AG04449 (cell line): ENCODE data around the gene PYCR2.

Source experiments
- CTCF ChIA-PET: fragments of 350-600 bp; formaldehyde crosslinking; extraction: SDS; loops from one replicate; lab custom pipeline; 2021; ENCODE audit warnings: antibody characterized with exemption; lab: Yijun Ruan, JAX
- POLR2A ChIA-PET: fragments of 400-600, 350-600 bp; formaldehyde crosslinking; extraction: SDS; loops from one replicate; lab custom pipeline; 2020; ENCODE audit warnings: antibody characterized with exemption, inconsistent platforms; lab: Yijun Ruan, JAX
- DNase-seq: peaks from one replicate; pipeline ENCODE4 v3.0.0-alpha.2; 2010; ENCODE audit warnings: low read depth, low spot score
- H3K4me3 ChIP-seq: 2 replicates; pipeline ENCODE4 v1.5.1; 2011; ENCODE audit warnings: low read depth, mild to moderate bottlenecking, control low read depth, low read length
- TF ChIP-seq, protein P1 (sequence below): IDR thresholded peaks from one replicate; pipeline ENCODE4 v1.5.1; 2011; ENCODE audit warnings: mild to moderate bottlenecking, moderate library complexity, low read length, control low read depth, inconsistent platforms; ENCODE audit not compliant: insufficient read depth; ENCODE audit errors: missing control alignments

Gene PYCR2

DNA sequence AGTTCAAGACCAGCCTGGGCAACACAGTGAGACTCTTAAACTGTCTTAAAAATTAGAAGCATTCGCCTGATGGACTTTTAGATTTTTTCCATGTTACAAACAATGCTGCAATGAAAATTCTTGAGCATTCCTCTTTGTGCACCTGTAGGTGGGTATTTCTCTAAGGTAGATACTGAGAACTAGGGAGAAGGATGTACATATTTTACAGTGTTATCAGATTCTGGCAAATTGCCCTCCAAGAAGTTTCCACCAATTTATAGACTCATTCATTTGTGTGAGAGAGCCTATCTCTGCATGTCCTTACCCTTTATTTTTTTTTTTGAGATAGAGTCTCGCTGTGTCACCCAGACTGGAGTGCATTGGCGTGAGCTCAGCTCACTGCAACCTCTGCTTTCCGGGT is 29.3 kb upstream of the PYCR2 start:
- TF ChIP-seq, protein P1, sequence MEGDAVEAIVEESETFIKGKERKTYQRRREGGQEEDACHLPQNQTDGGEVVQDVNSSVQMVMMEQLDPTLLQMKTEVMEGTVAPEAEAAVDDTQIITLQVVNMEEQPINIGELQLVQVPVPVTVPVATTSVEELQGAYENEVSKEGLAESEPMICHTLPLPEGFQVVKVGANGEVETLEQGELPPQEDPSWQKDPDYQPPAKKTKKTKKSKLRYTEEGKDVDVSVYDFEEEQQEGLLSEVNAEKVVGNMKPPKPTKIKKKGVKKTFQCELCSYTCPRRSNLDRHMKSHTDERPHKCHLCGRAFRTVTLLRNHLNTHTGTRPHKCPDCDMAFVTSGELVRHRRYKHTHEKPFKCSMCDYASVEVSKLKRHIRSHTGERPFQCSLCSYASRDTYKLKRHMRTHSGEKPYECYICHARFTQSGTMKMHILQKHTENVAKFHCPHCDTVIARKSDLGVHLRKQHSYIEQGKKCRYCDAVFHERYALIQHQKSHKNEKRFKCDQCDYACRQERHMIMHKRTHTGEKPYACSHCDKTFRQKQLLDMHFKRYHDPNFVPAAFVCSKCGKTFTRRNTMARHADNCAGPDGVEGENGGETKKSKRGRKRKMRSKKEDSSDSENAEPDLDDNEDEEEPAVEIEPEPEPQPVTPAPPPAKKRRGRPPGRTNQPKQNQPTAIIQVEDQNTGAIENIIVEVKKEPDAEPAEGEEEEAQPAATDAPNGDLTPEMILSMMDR = no peak
- H3K4me3 ChIP-seq = no peak overlapping the region
- ChIA-PET POLR2A (no interaction called here), CTCF (no interaction called here)
- no peak for DNase-seq

GRCh38 chr1:225950905-225951497 is 27.0 kb upstream of the PYCR2 start:
- POLR2A ChIA-PET = no interaction called here
- TF ChIP-seq, protein P1 = no peak
- CTCF ChIA-PET = interaction anchor here (0.9 to 1.2 kb wide), 2 partner anchors 12 to 13 kb away, joined by 3 read pairs; no protein-coding TSS in a partner anchor
- H3K4me3 ChIP-seq = no peak overlapping the region
- no peak for DNase-seq

DNA sequence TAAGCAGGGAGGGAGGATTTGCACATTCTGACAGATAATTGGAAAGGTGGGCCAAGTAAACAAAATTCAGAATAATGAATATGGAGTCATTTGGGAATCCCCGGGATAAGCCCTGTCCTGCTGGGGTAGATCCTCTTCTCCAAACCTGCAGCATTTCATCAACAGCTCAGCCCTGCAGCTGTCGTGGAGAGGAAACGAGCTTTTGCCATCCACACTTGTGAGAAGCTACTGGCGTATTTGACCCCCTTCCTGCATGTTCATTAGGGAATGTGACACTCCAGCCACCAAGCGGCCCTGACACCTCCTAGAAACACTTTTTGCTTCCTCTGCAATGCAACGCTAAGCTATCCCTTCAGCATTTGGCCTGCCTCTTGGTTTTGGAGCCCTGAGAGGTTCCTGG is 25.0 kb upstream of the PYCR2 start:
- no peak for DNase-seq
- TF ChIP-seq, protein P1 = no peak
- H3K4me3 ChIP-seq = no peak overlapping the region
- ChIA-PET CTCF (interaction anchor here (1.7 kb wide), 1 partner anchor 26 kb away, joined by 3 read pairs; no protein-coding TSS in a partner anchor), POLR2A (no interaction called here)

GRCh38 chr1:225946803-225947202 is 22.8 kb upstream of the PYCR2 start:
- H3K4me3 ChIP-seq = no peak overlapping the region
- CTCF ChIA-PET = interaction anchor here (0.6 kb wide), 1 partner anchor 14 kb away, joined by 3 read pairs; no protein-coding TSS in a partner anchor
- no peak for DNase-seq
- POLR2A ChIA-PET = no interaction called here
- TF ChIP-seq, protein P1 = no peak

DNA sequence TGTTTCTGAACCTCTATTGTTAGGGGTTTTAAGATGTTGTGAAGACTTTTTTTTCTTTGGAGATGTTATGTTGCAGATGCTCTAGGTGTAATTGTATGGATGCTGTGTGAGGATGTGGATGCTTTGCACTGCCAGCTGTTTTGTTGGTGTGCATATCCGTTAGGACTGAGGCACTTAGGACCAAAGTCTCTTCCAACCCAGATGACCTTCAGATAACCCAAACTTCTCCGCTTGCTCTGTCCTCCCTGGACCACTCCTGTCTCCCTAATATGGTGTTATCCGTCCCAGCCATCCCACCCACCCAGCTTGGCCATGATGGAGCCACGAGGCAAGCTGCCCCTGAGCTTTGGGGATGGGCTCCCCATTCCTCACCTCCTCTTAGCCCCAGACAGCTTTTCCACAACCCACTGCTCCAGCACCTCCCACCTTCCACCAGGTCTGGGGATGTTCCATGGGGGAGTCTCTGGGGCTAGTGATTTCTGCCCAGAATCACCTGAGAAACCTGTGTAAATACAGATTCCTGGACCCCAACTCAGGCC is 22.1 kb upstream of the PYCR2 start:
- TF ChIP-seq, protein P1 = no peak
- DNase-seq = no peak
- H3K4me3 ChIP-seq = no peak overlapping the region
- POLR2A ChIA-PET = interaction anchor here (1.0 to 1.5 kb wide), 2 partner anchors 22 to 64 kb away, joined by 4 read pairs; partner anchors contain the start of genes PYCR2 and TMEM63A
- CTCF ChIA-PET = interaction anchor here (0.8 to 2.5 kb wide), 5 partner anchors 16 to 471 kb away, joined by 3 to 9 read pairs (median 3); no protein-coding TSS in a partner anchor

GRCh38 chr1:225945564-225945963 is 21.5 kb upstream of the PYCR2 start:
- TF ChIP-seq, protein P1 = no peak
- CTCF ChIA-PET = interaction anchor here (0.8 to 2.5 kb wide), 6 partner anchors 17 to 471 kb away, joined by 3 to 9 read pairs (median 4); no protein-coding TSS in a partner anchor
- no peak for DNase-seq
- POLR2A ChIA-PET = interaction anchor here (1.0 to 1.5 kb wide), 2 partner anchors 22 to 63 kb away, joined by 4 read pairs; partner anchors contain the start of genes PYCR2 and TMEM63A
- no peak overlapping the region for H3K4me3 ChIP-seq
